Fibroblast of skin of scalp (primary cell): ENCODE data around the gene PHACTR3.

Source experiments
- DNase-seq: peaks from one replicate; pipeline ENCODE4 v3.0.0-alpha.2; 2013

PHACTR3 gene

DNA sequence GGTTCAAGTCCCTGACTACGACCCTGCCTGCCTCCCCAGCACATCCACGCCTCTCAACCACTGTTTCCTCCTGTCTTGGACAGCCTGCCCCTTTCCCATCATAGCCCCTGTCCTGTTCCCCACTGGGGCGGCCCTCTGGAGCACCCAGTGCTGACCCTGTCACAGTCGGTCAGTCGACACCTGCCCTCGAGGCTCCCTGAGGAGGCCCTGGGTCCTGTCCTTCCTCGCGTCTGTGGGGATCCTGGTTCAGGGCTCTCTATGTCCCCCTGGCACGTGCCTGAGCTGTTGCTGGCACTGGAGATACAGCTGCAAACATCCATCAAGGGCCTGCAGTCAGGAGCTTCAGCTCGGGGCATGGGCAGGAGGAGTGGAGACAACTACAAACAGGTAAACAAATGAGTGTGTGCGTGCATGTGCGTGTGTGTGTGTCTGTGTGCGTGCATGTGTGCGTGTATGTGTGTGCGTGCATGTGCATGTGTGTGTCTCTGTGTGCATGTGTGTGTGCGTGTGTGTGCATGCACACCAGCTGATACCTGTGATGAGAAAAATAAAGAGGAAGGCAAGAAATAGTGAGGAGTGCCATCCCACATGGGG, 132.8 kb downstream of the PHACTR3 start:
- DNase-seq = no peak

- DNase-seq = no peak
These were observed 133.5 kb downstream of the PHACTR3 start for GRCh38 chr20:59737816-59738215.

DNA sequence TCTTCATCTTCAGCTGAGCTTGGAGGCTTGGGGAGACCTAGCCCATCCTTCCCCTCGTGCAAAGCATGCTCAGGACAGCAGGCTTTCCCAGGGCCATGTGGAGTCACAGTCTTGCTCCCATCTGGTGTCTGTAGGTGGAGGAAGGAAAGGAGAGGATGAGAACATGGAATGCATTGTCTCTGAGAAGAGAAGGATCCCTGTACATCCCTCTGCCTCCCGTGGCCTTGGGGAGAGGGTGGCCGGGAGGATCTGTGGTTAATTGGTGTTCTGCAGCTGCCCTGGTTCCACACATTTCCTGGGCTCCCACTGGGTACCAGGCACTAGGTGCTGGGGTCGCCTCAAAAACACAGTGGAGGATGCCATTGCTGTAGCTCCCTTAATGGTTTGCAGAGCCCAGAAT, 134.5 kb downstream of the PHACTR3 start:
- DNase-seq = no peak

GRCh38 chr20:59740621-59741020, 136.3 kb downstream of the PHACTR3 start:
- no peak for DNase-seq

DNA sequence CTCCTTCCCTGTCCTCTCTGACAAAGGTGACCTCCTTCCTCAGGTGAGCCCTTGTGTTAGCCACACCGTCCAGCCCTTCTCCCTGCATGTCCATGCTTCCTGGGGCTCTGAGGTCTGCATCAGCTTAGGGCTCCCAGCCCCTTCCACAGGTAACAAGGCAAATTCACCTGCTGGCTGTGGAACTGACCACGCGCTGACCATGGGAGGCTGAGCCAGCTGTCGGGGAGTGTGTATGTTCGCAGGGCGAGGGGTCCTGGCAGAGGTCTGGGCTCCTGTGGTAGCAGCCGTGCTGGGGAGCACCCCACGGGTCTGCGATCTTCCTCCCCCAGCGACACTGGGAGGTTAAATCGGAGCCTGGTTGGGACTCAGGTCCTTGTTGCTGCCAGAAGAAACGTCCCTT, 136.7 kb downstream of the PHACTR3 start:
- DNase-seq = no peak

DNA sequence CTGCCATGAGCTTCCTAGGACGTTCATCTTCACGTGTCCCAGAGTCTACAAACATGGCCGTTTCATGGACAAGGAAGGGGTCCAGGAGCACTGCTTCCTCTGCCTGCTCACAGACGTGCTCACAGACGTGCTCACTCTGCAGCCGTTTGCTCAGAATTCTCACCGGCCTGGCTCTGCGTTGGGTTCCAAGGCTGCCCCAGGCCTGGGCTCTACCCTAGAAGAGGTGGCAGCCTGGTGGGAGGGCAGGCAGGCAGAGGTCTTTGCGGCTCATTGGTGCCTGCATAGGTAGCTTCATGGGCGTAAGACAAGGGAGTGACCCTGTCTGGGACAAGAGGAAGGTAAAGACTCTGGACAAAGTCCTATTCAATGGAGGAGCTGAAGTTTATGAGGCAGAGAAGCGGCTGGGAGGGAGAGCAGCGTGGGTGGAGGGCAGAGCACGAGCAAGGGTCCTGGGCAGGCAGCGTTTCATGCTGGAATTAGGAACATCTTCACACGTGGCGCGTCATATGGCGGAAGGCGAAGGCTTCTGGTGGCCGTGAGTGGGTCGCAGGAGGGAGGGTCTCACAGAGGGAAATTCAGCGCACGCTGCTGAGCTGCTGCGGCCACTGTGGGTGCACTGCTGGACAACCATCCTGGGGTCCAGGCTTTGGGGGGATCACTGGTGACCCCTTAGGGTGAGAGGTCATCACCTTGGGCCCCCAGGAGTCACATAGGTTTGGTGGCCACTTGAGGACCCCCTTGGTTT, 138.2 kb downstream of the PHACTR3 start:
- DNase-seq = no peak

DNA sequence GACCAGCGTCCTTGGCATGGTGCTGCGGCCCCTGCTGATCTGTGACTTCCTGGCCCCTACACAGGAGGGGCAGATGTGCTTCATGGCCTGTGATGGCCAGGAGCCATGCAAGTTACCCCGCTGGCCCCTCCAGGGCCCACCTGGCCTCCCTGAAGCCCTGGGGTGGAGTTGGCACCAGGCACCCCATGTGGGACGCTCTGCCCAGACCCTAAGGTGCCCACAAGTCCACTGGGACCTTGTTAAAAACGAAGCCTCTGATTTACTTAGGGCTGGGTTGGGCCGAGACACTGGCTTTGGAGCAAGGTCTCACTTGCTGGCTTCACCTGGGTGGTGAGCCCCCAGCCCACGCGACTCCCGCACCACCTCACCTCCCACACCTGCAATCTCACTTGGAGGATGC, 139.0 kb downstream of the PHACTR3 start:
- DNase-seq = no peak

GRCh38 chr20:59743767-59744485, 139.6 kb downstream of the PHACTR3 start:
- peak; percentile 33 for DNase-seq

DNA sequence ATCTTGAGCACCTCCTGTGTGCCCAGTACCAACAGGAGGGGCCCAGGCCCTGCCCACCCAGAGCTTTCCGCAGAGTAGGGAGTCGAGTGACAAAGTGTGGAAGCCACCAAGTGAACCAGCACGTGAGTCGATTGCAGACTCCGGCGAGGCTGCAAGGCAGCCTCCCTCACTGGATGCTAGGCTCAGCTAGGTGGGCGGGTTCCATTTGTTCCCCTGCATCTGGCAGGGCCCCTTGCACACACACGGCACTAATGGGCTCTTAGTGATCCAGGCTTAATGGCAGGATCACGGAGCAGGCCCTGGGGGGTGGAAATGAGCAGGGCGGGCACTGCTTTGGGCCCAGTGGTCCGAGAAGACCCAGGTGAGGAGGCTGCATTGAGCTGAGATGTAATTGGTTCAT, 140.4 kb downstream of the PHACTR3 start:
- no peak for DNase-seq

GRCh38 chr20:59745201-59745600, 140.9 kb downstream of the PHACTR3 start:
- DNase-seq = no peak

DNA sequence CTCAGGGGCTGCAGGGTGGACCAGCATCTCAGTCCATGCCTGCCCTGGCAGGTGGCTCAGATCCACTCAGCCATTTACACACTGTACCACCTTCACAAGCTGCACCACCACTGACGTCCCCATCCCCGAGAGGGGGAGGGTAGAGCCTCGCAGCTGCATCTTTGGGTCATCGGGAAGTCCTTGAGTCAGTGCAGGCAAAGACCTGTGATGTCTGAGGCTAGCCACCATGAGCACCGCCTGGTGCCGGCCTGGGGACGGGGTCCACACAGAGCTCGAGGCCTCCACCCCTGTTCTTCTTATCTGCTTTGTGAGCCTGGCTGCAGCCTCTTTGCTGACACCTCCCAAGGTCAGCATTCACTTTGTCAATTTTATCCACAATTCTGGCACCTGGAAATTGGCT, 141.4 kb downstream of the PHACTR3 start:
- no peak for DNase-seq

DNA sequence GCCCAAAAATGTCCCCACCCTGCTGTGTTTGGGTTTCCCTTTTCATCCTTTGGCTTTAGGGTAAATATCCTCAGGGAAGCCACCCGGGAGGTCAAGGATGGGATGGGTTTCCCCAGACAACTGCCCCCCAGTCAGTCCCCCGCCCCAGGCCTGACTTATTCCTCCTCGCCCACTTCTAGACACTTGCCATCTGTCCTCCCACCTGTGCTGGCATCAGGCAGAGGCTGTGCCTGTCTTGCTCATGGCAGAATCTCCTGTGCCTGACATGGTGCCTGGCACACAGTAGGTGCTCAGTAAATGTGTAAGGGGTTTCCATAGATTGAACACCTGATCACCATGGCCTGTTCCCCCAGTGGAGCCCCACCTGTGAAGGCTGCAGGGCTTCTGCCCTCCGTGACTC, 141.8 kb downstream of the PHACTR3 start:
- DNase-seq = no peak

- no peak for DNase-seq
These were observed 143.6 kb downstream of the PHACTR3 start for GRCh38 chr20:59747671-59748515.

GRCh38 chr20:59748619-59749191, 144.4 kb downstream of the PHACTR3 start:
- DNase-seq = peak; percentile 97

DNA sequence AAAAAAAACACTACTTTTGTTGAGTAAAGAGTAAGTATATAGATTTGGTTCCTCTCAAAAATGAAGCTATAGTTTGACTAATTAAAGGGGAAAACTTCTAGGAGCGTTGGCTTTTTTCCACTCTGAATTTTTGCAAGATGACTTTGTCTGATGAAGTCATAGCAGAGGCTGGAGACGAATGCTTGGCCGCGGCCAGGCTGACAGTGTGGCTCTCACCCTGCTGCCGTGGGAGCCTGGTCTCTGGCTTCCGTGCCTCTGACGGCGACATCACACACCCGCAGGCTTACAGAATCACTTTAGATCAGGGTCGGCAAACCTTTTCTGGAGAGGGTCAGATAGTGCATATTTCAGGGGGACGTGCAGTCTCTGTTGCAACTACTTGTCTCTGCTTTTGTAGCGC, 145.0 kb downstream of the PHACTR3 start:
- peak; percentile 89 for DNase-seq

GRCh38 chr20:59750209-59750840, 146.0 kb downstream of the PHACTR3 start:
- no peak for DNase-seq

- DNase-seq = peak; percentile 72
These were observed 146.9 kb downstream of the PHACTR3 start for GRCh38 chr20:59751075-59751711.

DNA sequence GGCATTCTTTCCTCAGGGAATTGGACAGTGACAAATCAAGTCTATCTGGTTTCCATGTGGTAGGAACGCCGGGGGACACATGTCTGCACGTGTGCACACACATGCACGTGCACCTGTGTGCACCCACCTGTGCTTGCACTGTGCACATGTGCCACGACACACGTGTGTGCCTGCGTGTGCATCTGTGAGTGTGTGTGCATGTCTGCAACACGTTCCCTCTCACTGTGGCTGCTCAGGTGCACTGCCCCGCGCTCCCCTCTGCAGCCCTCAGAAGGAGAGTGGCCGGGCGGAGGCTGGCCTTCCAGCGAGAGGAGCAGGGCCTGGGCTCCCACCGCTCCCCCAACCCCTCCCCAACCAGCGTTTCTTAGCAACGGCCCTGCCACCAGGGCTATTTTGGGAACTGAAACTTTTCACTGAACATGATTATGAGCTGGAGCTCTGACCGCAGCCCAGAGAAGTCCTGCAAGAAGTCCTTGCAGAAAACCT, 147.8 kb downstream of the PHACTR3 start:
- DNase-seq = no peak

DNA sequence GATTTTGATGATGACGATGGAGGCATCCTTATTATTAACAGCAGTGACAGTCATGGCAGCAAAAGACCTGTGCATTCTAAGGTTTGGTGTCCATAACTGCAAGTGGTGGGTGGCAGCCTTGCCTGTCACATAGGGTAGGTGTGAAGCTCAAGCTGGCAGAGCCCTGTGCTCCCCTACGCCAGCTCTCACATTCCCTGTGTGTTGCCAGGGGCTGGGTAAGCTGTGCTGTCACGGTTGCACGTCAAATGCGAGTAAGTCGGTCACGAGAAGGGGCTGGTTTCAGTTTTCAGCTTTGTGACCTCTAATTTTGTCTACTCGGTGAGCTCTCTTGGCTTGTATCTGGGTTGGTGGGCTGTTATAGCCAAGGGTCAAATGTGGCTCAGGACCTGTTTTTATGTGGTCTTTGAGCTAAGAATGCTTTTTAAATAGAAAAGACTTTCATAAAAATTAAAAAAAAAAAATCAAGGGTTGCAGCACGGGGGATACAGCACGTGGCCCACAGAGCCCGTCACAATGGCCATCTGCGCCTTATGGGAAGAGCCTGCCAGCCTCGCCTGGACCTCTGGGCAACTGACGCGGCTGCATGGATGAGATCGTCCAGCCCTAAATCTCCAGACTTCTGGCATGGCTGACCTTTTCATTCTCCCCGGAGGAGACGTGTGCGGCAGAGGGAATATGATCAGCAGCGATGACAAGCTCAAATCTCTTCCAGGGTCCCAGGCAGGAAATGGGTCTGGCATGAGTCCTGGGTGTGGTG, 148.5 kb downstream of the PHACTR3 start:
- DNase-seq = peak; percentile 14

DNA sequence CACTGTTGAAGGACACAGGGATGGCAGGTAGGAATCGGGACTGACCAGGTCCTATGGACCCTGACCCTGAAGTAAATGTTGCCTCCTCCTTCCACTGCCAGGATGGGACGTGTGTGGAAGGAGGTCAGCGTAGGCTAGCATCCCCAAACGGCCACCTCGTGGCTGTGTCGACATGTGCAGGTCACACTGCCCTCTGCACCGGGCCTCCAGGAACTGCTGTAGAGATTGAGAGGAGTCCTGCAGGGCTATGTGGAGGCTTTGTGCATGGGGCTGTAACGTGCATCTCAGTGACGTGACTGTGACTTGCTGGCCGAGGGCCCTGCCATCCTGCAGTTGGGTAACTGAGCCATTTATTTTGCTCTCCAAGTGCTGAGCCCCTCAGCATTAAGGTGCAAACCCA, 149.5 kb downstream of the PHACTR3 start:
- no peak for DNase-seq

GRCh38 chr20:59754551-59754950, 150.2 kb downstream of the PHACTR3 start:
- no peak for DNase-seq
